HepG2 (cell line): ENCODE results near the gene PDZD11. TPM values are rescaled to one million over a fixed set of nuclear protein-coding genes. Genes with fewer than 3 reads are reported as not detected.

Experiments
- ATAC-seq: fragments of 200-7000 bp; cut with Tn5 transposase; 3 replicates; pipeline ENCODE4 v1.9.1; 2020; ENCODE audit warnings: mild to moderate bottlenecking, moderate library complexity
- BruUV-seq: library from RNA; stranded (reverse); fragments of 400-500 nt; replicated peaks from 2 replicates; lab custom pipeline; 2021; lab: Mats Ljungman, UMichigan
- CTCF ChIA-PET: fragments of 300-600 bp; formaldehyde crosslinking; extraction: SDS; loops from one replicate; lab custom pipeline; 2021; ENCODE audit warnings: low total read pairs, inconsistent platforms, low intra/inter-chr PET ratio; lab: Yijun Ruan, JAX
- POLR2A ChIA-PET: fragments of 350-600 bp; sonication (Branson Sonifier 250); formaldehyde crosslinking; loops from one replicate; lab custom pipeline; 2020; ENCODE audit warnings: antibody characterized with exemption, inconsistent platforms; lab: Yijun Ruan, JAX
- DNase-seq: peaks from one replicate; pipeline ENCODE4 v3.0.0-alpha.2; 2015; ENCODE audit warnings: low spot score
- FAIRE-seq: peaks from 3 replicates; lab custom pipeline; 2011; peaks lifted over from hg19 to GRCh38; lab: Jason Lieb, UNC
- H2AFZ ChIP-seq: one replicate; pipeline ENCODE4 v1.6.1; 2011; ENCODE audit warnings: low read length, inconsistent platforms
- H3K27ac ChIP-seq: fragments of 300-600 bp; 3 replicates; pipeline ENCODE4 v1.8.0; 2011; ENCODE audit warnings: mixed run types, mild to moderate bottlenecking, mixed read lengths, low read length, inconsistent platforms; ENCODE audit not compliant: insufficient read depth; ENCODE audit errors: extremely low read length
- H3K27me3 ChIP-seq, 2 experiments: fragments of 200-600 bp in 1 of 2; 2 replicates in 1 of 2; 3 replicates in 1 of 2; pipeline versions ENCODE4 v1.6.0 to v1.8.0; 2011; ENCODE audit warnings: low read length in 2 of 2, mild to moderate bottlenecking in 2 of 2, moderate library complexity in 2 of 2, inconsistent platforms in 1 of 2; ENCODE audit not compliant: insufficient read depth in 2 of 2, control insufficient read depth in 1 of 2
- H3K36me3 ChIP-seq, 2 experiments: fragments of 200-600 bp in 1 of 2; replicated peaks in 1 of 2; 2 replicates in 1 of 2; 3 replicates in 1 of 2; pipeline versions ENCODE4 v1.5.1 to v1.8.0; 2011; ENCODE audit warnings: low read length in 2 of 2, inconsistent platforms in 1 of 2; ENCODE audit not compliant: insufficient read depth in 2 of 2, control insufficient read depth in 1 of 2
- H3K4me1 ChIP-seq: 2 replicates; pipeline ENCODE4 v1.5.1; 2012; ENCODE audit warnings: low read length, inconsistent platforms; ENCODE audit not compliant: insufficient read depth
- H3K4me2 ChIP-seq: 2 replicates; pipeline ENCODE4 v1.6.0; 2011; ENCODE audit warnings: low read depth, low read length, inconsistent platforms
- H3K4me3 ChIP-seq, 3 experiments: fragments of 200-600 bp in 1 of 3; sonication (generic), shearing (Covaris generic) in 1 of 3; replicated peaks in 1 of 3; 2 replicates each; pipeline ENCODE4 v1.5.1; 2011 to 2016; ENCODE audit warnings: low read length in 3 of 3, inconsistent platforms in 2 of 3, low read depth in 2 of 3, mild to moderate bottlenecking in 2 of 3, control low read depth in 1 of 3, mixed read lengths in 1 of 3; ENCODE audit not compliant: insufficient read depth in 1 of 3
- H3K79me2 ChIP-seq: one replicate; pipeline ENCODE4 v1.6.1; 2011; ENCODE audit warnings: low read length, inconsistent platforms; ENCODE audit not compliant: insufficient read depth
- H3K9ac ChIP-seq: 2 replicates; pipeline ENCODE4 v1.6.0; 2011; ENCODE audit warnings: mild to moderate bottlenecking, low read depth, low read length, inconsistent platforms; ENCODE audit not compliant: insufficient read depth
- H3K9me3 ChIP-seq: 2 replicates; pipeline ENCODE4 v1.5.1; 2012; ENCODE audit warnings: mild to moderate bottlenecking, low read length
- H4K20me1 ChIP-seq: 2 replicates; pipeline ENCODE4 v1.6.0; 2011; ENCODE audit warnings: inconsistent platforms, mild to moderate bottlenecking, low read length, moderate library complexity; ENCODE audit not compliant: insufficient read depth
- ATF5 ChIP-seq: sonication (generic); formaldehyde crosslinking; IDR thresholded peaks from 2 replicates; pipeline ENCODE4 v1.4.0; 2020; ENCODE audit warnings: mild to moderate bottlenecking, low read depth, missing genetic modification reagents
- ATM ChIP-seq: fragments of 450-650 bp; IDR thresholded peaks from 2 replicates; pipeline ENCODE4 v1.7.1; 2017; ENCODE audit warnings: mild to moderate bottlenecking, borderline replicate concordance
- GATA4 ChIP-seq: sonication (generic); IDR thresholded peaks from 2 replicates; pipeline ENCODE4 v1.6.1; 2016; ENCODE audit warnings: antibody characterized with exemption, low read depth, borderline replicate concordance
- KAT8 ChIP-seq: IDR thresholded peaks from 2 replicates; pipeline ENCODE4 v1.6.1; 2016; ENCODE audit warnings: missing genetic modification reagents, missing compliant biosample characterization
- ONECUT2 ChIP-seq: sonication (generic); formaldehyde crosslinking; IDR thresholded peaks from 2 replicates; pipeline ENCODE4 v1.4.0; 2020; ENCODE audit warnings: missing genetic modification reagents
- PITX1 ChIP-seq: sonication (generic); formaldehyde crosslinking; IDR thresholded peaks from 2 replicates; pipeline ENCODE4 v1.5.1; 2020; ENCODE audit warnings: mild to moderate bottlenecking, missing genetic modification reagents
- SAFB2 ChIP-seq: sonication (generic); formaldehyde crosslinking; IDR thresholded peaks from 2 replicates; pipeline ENCODE4 v1.5.1; 2020; ENCODE audit warnings: missing genetic modification reagents, low read depth, mild to moderate bottlenecking, borderline replicate concordance
- SUZ12 ChIP-seq: fragments of 150-350 bp; IDR thresholded peaks from 2 replicates; pipeline ENCODE4 v1.6.1; 2014; ENCODE audit warnings: low read depth, low read length
- TAF15 ChIP-seq: fragments of 200-400 bp; formaldehyde crosslinking; IDR thresholded peaks from one replicate; pipeline ENCODE4 v1.6.1; 2018; ENCODE audit warnings: mild to moderate bottlenecking, low read depth, low read length; ENCODE audit not compliant: poor library complexity, severe bottlenecking
- ZNF24 ChIP-seq: fragments of 450-650 bp; IDR thresholded peaks from 2 replicates; pipeline ENCODE4 v1.6.1; 2017; ENCODE audit warnings: antibody characterized with exemption, mild to moderate bottlenecking
- ZNF260 ChIP-seq: sonication (generic); formaldehyde crosslinking; IDR thresholded peaks from 2 replicates; pipeline ENCODE4 v1.4.0; 2020; ENCODE audit warnings: missing genetic modification reagents, low read depth, mild to moderate bottlenecking, borderline replicate concordance
- ZNF333 ChIP-seq: sonication (generic); formaldehyde crosslinking; IDR thresholded peaks from 2 replicates; pipeline ENCODE4 v1.4.0; 2020; ENCODE audit warnings: mild to moderate bottlenecking, missing genetic modification reagents, borderline replicate concordance
- ZNF629 ChIP-seq: sonication (generic); formaldehyde crosslinking; conservative IDR thresholded peaks from 2 replicates; pipeline ENCODE4 v1.5.0; 2020; ENCODE audit warnings: missing genetic modification reagents
- WGBS: methylation state at CpG from one replicate; pipeline ENCODE4 v1.1.6; 2017; ENCODE audit warnings: low lambda C conversion rate; 5-methylcytosine and 5-hydroxymethylcytosine counted together
- in situ Hi-C: cut with HindIII; loops from 2 replicates; pipeline ENCODE4 v1.10.0; 2017; ENCODE audit warnings: low pct_unique_long_range_greater_than_20kb; ENCODE audit not compliant: extremely low pct_ligation_motif_present
- intact Hi-C: fragments of 100-400 bp; cut with micrococcal nuclease; formaldehyde crosslinking; loops from one replicate; pipeline ENCODE4 v1.10.0; 2022; ENCODE audit not compliant: unreplicated experiment
- polyA plus RNA-seq, 8 experiments: library from polyadenylated mRNA; depleted of rRNA in 3 of 8; stranded (reverse) in 7 of 8; unstranded in 1 of 8; fragments of >200 nt; fragmentation: Illumina TruSeq in 4 of 8; extraction: Trizol in 4 of 8; gene quantifications; 2 replicates each; pipeline versions ENCODE4 v1.2.1 to v1.2.3, GENCODE V29; 2011 to 2016; ENCODE audit warnings: low read depth in 4 of 8, missing spikeins in 1 of 8, mixed read lengths in 1 of 8; ENCODE audit not compliant: insufficient read depth in 1 of 8
- total RNA-seq, 5 experiments: library from RNA; depleted of rRNA; stranded (reverse); fragments of >200 nt; fragmentation: Illumina TruSeq; extraction: Trizol; gene quantifications; 2 replicates each; pipeline ENCODE4 v1.2.3, GENCODE V29; 2016; ENCODE audit warnings: low read depth in 1 of 5
- TF ChIP-seq, protein P1 (sequence below): sonication (generic); formaldehyde crosslinking; IDR thresholded peaks from 2 replicates; pipeline ENCODE4 v1.4.0; 2020; ENCODE audit warnings: missing genetic modification reagents

The PDZD11 gene
- total and polyA plus RNA-seq, 2 of the 13 experiments (the other 11 are each of a cell fraction or from before 2014, with no cell fraction given), result 29.1 to 47.0 TPM

GRCh38 chrX:70301716-70302115 lies 12.0 kb upstream of the PDZD11 start:
- no peak for ATAC-seq
- BruUV-seq, result no TSS peak
- no peak for TF ChIP-seq SAFB2 (CRISPR knock-in tag)
- no peak for TF ChIP-seq ZNF333 (CRISPR knock-in tag)
- no peak for TF ChIP-seq KAT8 (CRISPR knock-in tag)
- no peak for TF ChIP-seq ZNF24
- TF ChIP-seq ATM, result no peak
- TF ChIP-seq ZNF629, result no peak
- no peak for TF ChIP-seq TAF15
- no peak for TF ChIP-seq ATF5 (CRISPR knock-in tag)
- no peak for TF ChIP-seq ZNF260
- TF ChIP-seq GATA4, result no peak
- TF ChIP-seq ONECUT2 (CRISPR knock-in tag), result no peak
- no peak for TF ChIP-seq PITX1 (CRISPR knock-in tag)
- no peak for TF ChIP-seq SUZ12
- TF ChIP-seq, protein P1, sequence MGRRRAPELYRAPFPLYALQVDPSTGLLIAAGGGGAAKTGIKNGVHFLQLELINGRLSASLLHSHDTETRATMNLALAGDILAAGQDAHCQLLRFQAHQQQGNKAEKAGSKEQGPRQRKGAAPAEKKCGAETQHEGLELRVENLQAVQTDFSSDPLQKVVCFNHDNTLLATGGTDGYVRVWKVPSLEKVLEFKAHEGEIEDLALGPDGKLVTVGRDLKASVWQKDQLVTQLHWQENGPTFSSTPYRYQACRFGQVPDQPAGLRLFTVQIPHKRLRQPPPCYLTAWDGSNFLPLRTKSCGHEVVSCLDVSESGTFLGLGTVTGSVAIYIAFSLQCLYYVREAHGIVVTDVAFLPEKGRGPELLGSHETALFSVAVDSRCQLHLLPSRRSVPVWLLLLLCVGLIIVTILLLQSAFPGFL (CRISPR knock-in tag), result no peak
- Histone ChIP-seq H3K4me2 (no peak overlapping the region), H3K79me2 (no peaks in the 10 kb centered on the region), H2AFZ (no peak overlapping the region), H3K9me3 (no peaks in the 10 kb centered on the region), H3K27ac (no peak overlapping the region), H3K4me1 (no peaks in the 10 kb centered on the region), H4K20me1 (no peaks in the 10 kb centered on the region), H3K36me3 (peaks cover 2 to 14% of the 10 kb centered on the region in 2 experiments; a peak in 3 of 5 replicates), H3K9ac (no peak overlapping the region), H3K27me3 (no peaks in the 10 kb centered on the region), H3K4me3 (no peak overlapping the region)
- ChIA-PET POLR2A (no interaction called here), CTCF (no interaction called here)
- 100% methylated on average over 3 of the region's 3 CpGs for WGBS
- in situ Hi-C loops (no loop called here), intact Hi-C loops (no loop called here)
- DNase-seq, result no peak
- no peak for FAIRE-seq
